ENCODE data around the gene ENAH.

ENAH gene

GRCh38 chr1:225644666-225645065 lies 8.3 kb downstream of the ENAH start:
- Histone ChIP-seq H4K20me1 (ENCODE audit: control insufficient read depth, insufficient read depth, low read depth, low read length) (no peaks in the 10 kb centered on the region), H3K79me2 (ENCODE audit: control insufficient read depth, low read length) (no peaks in the 10 kb centered on the region), H3K36me3 (ENCODE audit: control insufficient read depth, low read length) (no peaks in the 10 kb centered on the region)

DNA sequence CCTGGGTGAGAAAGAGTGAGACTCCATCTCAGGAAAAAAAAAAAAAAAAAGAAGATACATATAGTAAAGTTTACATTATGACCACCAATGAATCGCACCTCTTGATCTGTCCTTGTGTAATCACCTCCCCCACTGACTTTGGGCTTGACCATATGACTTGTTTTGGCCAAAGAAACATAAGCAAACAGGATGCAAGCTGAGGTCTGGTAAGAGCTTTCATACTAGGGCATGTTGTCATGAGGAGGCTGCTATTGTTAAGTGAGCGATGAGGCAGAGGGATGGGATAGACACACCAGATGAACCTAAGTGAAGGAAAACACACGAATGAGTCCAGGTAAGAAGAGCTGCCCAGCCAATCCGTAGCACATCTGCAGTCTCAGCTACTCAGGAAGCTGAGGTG lies 10.7 kb downstream of the ENAH start:
- no peaks in the 10 kb centered on the region for H4K20me1 ChIP-seq (ENCODE audit: control insufficient read depth, insufficient read depth, low read depth, low read length)
- no peaks in the 10 kb centered on the region for H3K9me2 ChIP-seq (replicated peaks; ENCODE audit: control insufficient read depth, low read length)
- no peak overlapping the region for H3K27ac ChIP-seq (ENCODE audit: low read depth, low read length)
- TF ChIP-seq EZH2phosphoT487 (IDR thresholded peaks at IDR 0.05; ENCODE audit: borderline replicate concordance, low read length): no peak
- TF ChIP-seq, protein P1, sequence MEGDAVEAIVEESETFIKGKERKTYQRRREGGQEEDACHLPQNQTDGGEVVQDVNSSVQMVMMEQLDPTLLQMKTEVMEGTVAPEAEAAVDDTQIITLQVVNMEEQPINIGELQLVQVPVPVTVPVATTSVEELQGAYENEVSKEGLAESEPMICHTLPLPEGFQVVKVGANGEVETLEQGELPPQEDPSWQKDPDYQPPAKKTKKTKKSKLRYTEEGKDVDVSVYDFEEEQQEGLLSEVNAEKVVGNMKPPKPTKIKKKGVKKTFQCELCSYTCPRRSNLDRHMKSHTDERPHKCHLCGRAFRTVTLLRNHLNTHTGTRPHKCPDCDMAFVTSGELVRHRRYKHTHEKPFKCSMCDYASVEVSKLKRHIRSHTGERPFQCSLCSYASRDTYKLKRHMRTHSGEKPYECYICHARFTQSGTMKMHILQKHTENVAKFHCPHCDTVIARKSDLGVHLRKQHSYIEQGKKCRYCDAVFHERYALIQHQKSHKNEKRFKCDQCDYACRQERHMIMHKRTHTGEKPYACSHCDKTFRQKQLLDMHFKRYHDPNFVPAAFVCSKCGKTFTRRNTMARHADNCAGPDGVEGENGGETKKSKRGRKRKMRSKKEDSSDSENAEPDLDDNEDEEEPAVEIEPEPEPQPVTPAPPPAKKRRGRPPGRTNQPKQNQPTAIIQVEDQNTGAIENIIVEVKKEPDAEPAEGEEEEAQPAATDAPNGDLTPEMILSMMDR (IDR thresholded peaks at IDR 0.05; ENCODE audit: low read depth, low read length, poor library complexity, severe bottlenecking): no peak
- H3K79me2 ChIP-seq (ENCODE audit: control insufficient read depth, low read length): no peaks in the 10 kb centered on the region
- H3K9me3 ChIP-seq (ENCODE audit: control insufficient read depth, insufficient read depth, low read length): no peaks in the 10 kb centered on the region
- no peaks in the 10 kb centered on the region for H3K4me1 ChIP-seq (ENCODE audit: control insufficient read depth, low read length)
- no peak overlapping the region for H3K4me2 ChIP-seq (ENCODE audit: low read length)
- no peaks in the 10 kb centered on the region for H3F3A ChIP-seq (ENCODE audit: control insufficient read depth, insufficient read depth)
- H3K27me3 ChIP-seq (ENCODE audit: control insufficient read depth, low read length): 0 out of 2 replicates have a peak, but pooled peaks cover 4% of the 10 kb centered on the region
- H3K36me3 ChIP-seq (ENCODE audit: control insufficient read depth, low read length): no peaks in the 10 kb centered on the region
- H3K4me3 ChIP-seq (ENCODE audit: low read length): no peak overlapping the region

More at GRCh38 chr1:225644666-225645065, 8.3 kb downstream of the ENAH start:
- no peak overlapping the region for H3K4me3 ChIP-seq (ENCODE audit: low read length)
- TF ChIP-seq EZH2phosphoT487 (IDR thresholded peaks at IDR 0.05; ENCODE audit: borderline replicate concordance, low read length): no peak
- TF ChIP-seq, protein P1 (IDR thresholded peaks at IDR 0.05; ENCODE audit: low read depth, low read length, poor library complexity, severe bottlenecking): no peak
- no peaks in the 10 kb centered on the region for H3F3A ChIP-seq (ENCODE audit: control insufficient read depth, insufficient read depth)
- no peaks in the 10 kb centered on the region for H3K9me3 ChIP-seq (ENCODE audit: control insufficient read depth, insufficient read depth, low read length)
- H3K27ac ChIP-seq (ENCODE audit: low read depth, low read length): no peak overlapping the region
- H3K9me2 ChIP-seq (replicated peaks; ENCODE audit: control insufficient read depth, low read length): no peaks in the 10 kb centered on the region
- H3K4me1 ChIP-seq (ENCODE audit: control insufficient read depth, low read length): no peaks in the 10 kb centered on the region
- H3K4me2 ChIP-seq (ENCODE audit: low read length): no peak overlapping the region
- H3K27me3 ChIP-seq (ENCODE audit: control insufficient read depth, low read length): peaks cover 18% of the 10 kb centered on the region

DNA sequence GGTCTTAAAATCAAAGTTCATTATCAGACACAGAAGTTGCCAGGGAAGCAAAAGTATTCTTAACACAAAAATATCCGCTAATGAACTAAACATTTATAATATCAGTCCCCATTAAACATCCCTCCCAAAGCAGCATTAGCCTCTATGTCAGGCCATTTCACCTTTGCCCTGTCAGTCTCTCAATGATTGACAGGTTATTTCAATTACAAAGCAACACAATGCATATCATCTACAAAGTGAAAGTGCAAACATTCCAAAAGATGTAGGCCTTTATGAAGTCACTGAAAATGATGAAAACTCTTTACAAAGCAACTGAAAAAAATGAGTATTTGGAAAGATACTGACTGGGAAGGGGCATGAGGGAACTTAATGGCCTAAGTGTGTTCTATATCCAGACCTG lies 14.1 kb downstream of the ENAH start:
- TF ChIP-seq, protein P1 (IDR thresholded peaks at IDR 0.05; ENCODE audit: low read depth, low read length, poor library complexity, severe bottlenecking): no peak
- TF ChIP-seq EZH2phosphoT487 (IDR thresholded peaks at IDR 0.05; ENCODE audit: borderline replicate concordance, low read length): no peak
- Histone ChIP-seq H3K36me3 (ENCODE audit: control insufficient read depth, low read length) (no peaks in the 10 kb centered on the region), H3K27me3 (ENCODE audit: control insufficient read depth, low read length) (0 out of 2 replicates have a peak, but pooled peaks cover 4% of the 10 kb centered on the region), H3K4me1 (ENCODE audit: control insufficient read depth, low read length) (no peaks in the 10 kb centered on the region), H3K79me2 (ENCODE audit: control insufficient read depth, low read length) (no peaks in the 10 kb centered on the region), H3K27ac (ENCODE audit: low read depth, low read length) (no peak overlapping the region), H3K4me2 (ENCODE audit: low read length) (no peak overlapping the region), H3K9me3 (ENCODE audit: control insufficient read depth, insufficient read depth, low read length) (no peaks in the 10 kb centered on the region), H3F3A (ENCODE audit: control insufficient read depth, insufficient read depth) (no peaks in the 10 kb centered on the region), H4K20me1 (ENCODE audit: control insufficient read depth, insufficient read depth, low read depth, low read length) (no peaks in the 10 kb centered on the region), H3K9me2 (replicated peaks; ENCODE audit: control insufficient read depth, low read length) (no peaks in the 10 kb centered on the region), H3K4me3 (ENCODE audit: low read length) (no peak overlapping the region)
